ENCODE data around the gene TTC17. TPM values are rescaled to one million over a fixed set of nuclear protein-coding genes. Genes with fewer than 3 reads are reported as not detected.

The TTC17 gene
- total RNA-seq, 1 donor from 2014 or later, result 58.5 TPM

- TF ChIP-seq, protein P1, sequence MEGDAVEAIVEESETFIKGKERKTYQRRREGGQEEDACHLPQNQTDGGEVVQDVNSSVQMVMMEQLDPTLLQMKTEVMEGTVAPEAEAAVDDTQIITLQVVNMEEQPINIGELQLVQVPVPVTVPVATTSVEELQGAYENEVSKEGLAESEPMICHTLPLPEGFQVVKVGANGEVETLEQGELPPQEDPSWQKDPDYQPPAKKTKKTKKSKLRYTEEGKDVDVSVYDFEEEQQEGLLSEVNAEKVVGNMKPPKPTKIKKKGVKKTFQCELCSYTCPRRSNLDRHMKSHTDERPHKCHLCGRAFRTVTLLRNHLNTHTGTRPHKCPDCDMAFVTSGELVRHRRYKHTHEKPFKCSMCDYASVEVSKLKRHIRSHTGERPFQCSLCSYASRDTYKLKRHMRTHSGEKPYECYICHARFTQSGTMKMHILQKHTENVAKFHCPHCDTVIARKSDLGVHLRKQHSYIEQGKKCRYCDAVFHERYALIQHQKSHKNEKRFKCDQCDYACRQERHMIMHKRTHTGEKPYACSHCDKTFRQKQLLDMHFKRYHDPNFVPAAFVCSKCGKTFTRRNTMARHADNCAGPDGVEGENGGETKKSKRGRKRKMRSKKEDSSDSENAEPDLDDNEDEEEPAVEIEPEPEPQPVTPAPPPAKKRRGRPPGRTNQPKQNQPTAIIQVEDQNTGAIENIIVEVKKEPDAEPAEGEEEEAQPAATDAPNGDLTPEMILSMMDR (IDR thresholded peaks at IDR 0.05; ENCODE audit: insufficient read depth, low read length, poor library complexity, severe bottlenecking), result no peak
- Histone ChIP-seq H3K4me3 (ENCODE audit: low read depth, low read length) (no peak overlapping the region), H3K27me3 (ENCODE audit: control insufficient read depth, insufficient read depth, low read length) (no peaks in the 10 kb centered on the region), H3K36me3 (ENCODE audit: control insufficient read depth, insufficient read depth, low read length) (peaks cover 2% of the 10 kb centered on the region)
- DNase-seq (ENCODE audit: low read depth), result no peak
Observed at GRCh38 chr11:43486141-43486540, 127.4 kb downstream of the TTC17 start.

GRCh38 chr11:43489869-43490465 lies 131.2 kb downstream of the TTC17 start:
- H3K27me3 ChIP-seq (ENCODE audit: control insufficient read depth, insufficient read depth, low read length), result no peaks in the 10 kb centered on the region
- H3K4me3 ChIP-seq (ENCODE audit: low read depth, low read length), result no peak overlapping the region
- TF ChIP-seq, protein P1 (IDR thresholded peaks at IDR 0.05; ENCODE audit: insufficient read depth, low read length, poor library complexity, severe bottlenecking), result no peak
- no peak for DNase-seq (ENCODE audit: low read depth)
- H3K36me3 ChIP-seq (ENCODE audit: control insufficient read depth, insufficient read depth, low read length), result peaks cover 2% of the 10 kb centered on the region

DNA sequence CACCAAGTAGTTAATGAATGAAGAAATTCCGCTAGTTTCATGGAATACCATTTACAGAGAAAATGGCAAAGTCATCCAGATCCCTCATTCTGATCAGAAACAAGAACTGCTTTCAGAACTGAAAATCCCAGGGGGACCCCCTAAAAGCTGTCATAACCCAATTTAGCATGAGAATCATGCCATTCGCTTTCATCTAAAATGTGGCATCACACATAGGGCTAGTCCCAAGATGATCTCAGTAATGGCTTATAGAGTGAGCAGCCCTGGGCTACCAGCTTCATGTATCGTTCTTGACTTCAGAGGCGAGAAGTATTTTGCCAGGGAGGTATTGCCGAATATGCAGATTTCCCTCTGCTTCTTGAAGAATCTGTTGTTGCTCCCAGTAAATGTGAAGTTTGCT lies 134.0 kb downstream of the TTC17 start:
- Histone ChIP-seq H3K36me3 (ENCODE audit: control insufficient read depth, insufficient read depth, low read length) (peaks cover 2% of the 10 kb centered on the region), H3K27me3 (ENCODE audit: control insufficient read depth, insufficient read depth, low read length) (no peaks in the 10 kb centered on the region)
- TF ChIP-seq, protein P1 (IDR thresholded peaks at IDR 0.05; ENCODE audit: insufficient read depth, low read length, poor library complexity, severe bottlenecking), result no peak

DNA sequence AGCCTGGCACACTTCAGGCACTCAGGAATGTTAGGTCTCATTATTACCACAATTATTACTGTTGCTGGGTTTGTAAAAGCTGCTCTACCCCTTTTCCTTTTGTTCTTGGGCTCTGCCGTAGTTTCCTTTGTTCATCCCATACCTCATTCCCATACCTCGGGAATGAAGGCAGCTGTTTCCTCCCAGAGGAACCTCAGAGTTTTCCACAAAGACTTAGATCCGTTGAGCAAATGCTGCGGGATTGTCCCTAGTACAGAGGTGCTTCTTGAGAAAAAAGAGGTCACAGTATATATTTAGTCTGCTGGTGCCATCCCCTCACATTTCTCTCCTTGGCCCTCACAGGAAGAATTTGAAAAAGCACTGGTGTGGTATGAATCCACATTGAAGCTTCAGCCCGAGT lies 134.7 kb downstream of the TTC17 start:
- DNase-seq (ENCODE audit: low read depth), result no peak
- H3K36me3 ChIP-seq (ENCODE audit: control insufficient read depth, insufficient read depth, low read length), result peaks cover 2% of the 10 kb centered on the region

More for the DNA sequence above, 134.0 kb downstream of the TTC17 start:
- DNase-seq (ENCODE audit: low read depth), result no peak
- H3K4me3 ChIP-seq (ENCODE audit: low read depth, low read length), result no peak overlapping the region

DNA sequence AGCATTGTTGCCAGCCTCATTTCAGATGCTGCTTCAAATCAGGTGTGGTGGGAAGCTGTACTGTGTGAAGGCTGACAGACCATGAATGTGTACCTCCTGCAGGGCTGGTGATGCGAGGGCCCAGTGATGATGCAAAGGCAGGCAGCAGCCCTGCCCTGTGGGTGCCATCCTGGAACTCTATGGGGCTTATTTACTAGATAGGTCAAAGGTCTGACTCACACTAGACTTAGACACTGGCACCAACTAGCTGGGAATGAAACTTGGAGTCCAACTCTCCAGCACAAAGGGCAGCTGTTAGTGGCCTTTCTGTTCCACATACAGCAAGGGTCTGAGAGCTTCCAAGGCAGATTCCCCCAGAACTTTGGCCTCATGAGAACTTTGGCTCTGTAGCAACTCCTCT lies 138.4 kb downstream of the TTC17 start:
- Histone ChIP-seq H3K27me3 (ENCODE audit: control insufficient read depth, insufficient read depth, low read length) (no peaks in the 10 kb centered on the region), H3K36me3 (ENCODE audit: control insufficient read depth, insufficient read depth, low read length) (no peaks in the 10 kb centered on the region), H3K4me3 (ENCODE audit: low read depth, low read length) (no peak overlapping the region)
- TF ChIP-seq, protein P1 (IDR thresholded peaks at IDR 0.05; ENCODE audit: insufficient read depth, low read length, poor library complexity, severe bottlenecking), result no peak
- DNase-seq (ENCODE audit: low read depth), result no peak

More for the DNA sequence above, 134.7 kb downstream of the TTC17 start:
- TF ChIP-seq, protein P1 (IDR thresholded peaks at IDR 0.05; ENCODE audit: insufficient read depth, low read length, poor library complexity, severe bottlenecking), result no peak
- no peak overlapping the region for H3K4me3 ChIP-seq (ENCODE audit: low read depth, low read length)
- no peaks in the 10 kb centered on the region for H3K27me3 ChIP-seq (ENCODE audit: control insufficient read depth, insufficient read depth, low read length)

DNA sequence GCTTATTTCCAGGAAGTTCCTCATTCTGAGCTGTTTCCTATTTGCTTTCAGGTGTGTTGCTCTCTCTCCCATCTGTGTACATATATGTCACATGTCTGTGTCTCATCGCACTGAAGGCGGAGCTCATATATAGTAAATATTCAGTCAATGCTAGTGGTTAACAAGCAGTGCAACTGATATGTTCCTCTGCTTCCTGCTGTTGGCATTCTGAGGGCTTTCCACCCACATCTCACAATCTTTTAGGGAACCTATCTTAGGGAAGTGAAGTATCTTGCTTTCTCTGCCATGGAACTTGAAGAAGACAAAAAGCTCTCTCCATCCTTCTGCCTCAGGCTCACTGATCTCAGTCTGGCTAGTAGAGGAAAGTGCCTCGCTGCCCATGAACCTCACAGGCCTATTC lies 139.8 kb downstream of the TTC17 start:
- H3K36me3 ChIP-seq (ENCODE audit: control insufficient read depth, insufficient read depth, low read length), result no peaks in the 10 kb centered on the region
- no peak for DNase-seq (ENCODE audit: low read depth)
- H3K4me3 ChIP-seq (ENCODE audit: low read depth, low read length), result no peak overlapping the region
- TF ChIP-seq, protein P1 (IDR thresholded peaks at IDR 0.05; ENCODE audit: insufficient read depth, low read length, poor library complexity, severe bottlenecking), result no peak
- H3K27me3 ChIP-seq (ENCODE audit: control insufficient read depth, insufficient read depth, low read length), result no peaks in the 10 kb centered on the region
